SK-N-MC (cell line): Measurements from ENCODE around the gene ZMYND19.

ENCODE experiments used
- EZH2 ChIP-seq: fragments of 200-600 bp; sonication (generic); IDR thresholded peaks from one replicate; pipeline ENCODE4 v1.6.1; 2017; ENCODE audit warnings: antibody characterized with exemption
- POLR2AphosphoS5 ChIP-seq: IDR thresholded peaks from 2 replicates; pipeline ENCODE4 v1.6.1; 2012; ENCODE audit warnings: mild to moderate bottlenecking, low read depth, low read length, borderline replicate concordance

DNA sequence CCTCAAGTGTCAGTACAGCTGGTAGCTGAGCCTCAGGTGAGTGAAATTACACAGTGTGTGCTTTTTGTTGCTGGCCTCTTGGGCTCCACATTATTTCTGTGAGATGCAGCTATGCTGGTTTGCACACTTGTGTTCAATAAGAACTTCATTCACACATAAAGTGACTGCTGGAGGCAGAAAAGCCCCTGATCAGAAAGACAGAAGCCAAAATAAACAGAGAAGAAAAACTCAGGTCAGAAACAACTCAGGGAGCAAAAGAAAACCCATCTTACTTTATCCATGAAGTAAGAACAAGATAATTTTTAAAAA lies 55.2 kb downstream of the ZMYND19 start:
- TF ChIP-seq POLR2AphosphoS5 (no peak), EZH2 (no peak)
